GM19193 (cell line): ENCODE results near the gene PRKACA.

Experiments
- POLR2A ChIP-seq: IDR thresholded peaks from 4 replicates; pipeline ENCODE4 v1.6.1; 2011; ENCODE audit not compliant: insufficient read depth, insufficient read length; ENCODE audit errors: extremely low read depth

PRKACA gene

DNA sequence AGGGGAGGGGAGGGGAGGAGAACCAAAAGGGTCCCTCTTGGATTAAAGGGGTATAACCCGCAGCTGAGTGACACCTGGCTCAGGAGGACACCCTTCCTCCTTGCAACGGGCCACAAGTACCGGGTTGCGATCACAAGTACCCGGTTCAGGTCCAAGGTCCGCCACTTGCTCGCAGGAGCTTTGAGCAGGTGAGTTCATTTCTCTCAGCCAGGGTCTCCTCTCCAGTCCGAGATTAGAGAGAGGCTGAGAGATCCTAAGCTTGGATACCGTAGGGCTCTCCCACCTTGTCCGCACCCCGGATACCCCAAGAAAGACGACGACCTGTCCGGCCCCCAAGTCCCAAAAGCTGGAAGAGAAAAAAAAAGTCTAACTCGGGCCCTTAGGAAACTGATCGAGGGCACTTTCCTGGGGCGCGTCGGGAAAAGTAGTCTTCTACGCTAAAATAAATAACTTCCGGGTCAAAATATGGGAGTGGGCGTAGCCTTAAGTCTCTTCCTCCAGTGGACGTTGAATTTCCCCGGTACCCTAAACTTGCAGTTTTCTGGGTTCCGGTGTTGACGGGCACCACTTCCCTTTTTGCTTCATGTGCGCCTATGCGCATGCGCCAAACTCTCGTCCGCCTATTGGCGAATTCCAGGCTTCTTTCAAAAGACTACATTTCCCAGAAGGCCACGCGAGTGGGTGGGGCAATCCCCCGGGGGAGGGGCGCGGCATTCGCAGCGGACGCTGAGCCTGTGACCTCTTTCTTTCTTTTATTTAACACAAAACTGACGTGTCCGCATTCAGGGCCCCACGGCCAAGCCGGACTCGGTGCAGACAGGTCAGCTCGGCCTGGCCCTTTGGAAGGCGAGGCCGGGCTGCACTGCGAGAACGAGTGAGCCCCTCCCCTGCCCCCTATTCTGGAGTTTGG lies 36.4 kb downstream of the PRKACA start:
- peak; percentile 79 for TF ChIP-seq POLR2A

DNA sequence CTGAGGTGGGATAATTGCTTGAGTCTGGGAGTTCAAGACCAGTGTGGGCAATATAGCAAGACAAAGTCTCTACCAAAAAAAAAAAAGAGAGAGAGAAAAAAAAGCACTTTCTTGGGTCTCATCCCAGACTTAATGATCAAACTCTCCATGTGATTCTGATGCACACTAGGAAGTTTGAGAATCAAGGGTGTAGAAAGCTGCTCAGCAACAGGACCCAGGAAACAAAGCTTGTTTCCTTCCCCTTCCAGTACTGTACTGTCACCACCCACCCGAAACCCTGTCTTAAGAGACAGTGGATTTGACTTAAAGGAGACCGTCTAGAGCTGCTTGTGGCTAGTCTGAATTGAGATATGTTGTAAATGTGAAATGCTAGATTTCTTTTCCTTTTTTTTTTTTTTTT lies 39.2 kb downstream of the PRKACA start:
- TF ChIP-seq POLR2A: no peak

DNA sequence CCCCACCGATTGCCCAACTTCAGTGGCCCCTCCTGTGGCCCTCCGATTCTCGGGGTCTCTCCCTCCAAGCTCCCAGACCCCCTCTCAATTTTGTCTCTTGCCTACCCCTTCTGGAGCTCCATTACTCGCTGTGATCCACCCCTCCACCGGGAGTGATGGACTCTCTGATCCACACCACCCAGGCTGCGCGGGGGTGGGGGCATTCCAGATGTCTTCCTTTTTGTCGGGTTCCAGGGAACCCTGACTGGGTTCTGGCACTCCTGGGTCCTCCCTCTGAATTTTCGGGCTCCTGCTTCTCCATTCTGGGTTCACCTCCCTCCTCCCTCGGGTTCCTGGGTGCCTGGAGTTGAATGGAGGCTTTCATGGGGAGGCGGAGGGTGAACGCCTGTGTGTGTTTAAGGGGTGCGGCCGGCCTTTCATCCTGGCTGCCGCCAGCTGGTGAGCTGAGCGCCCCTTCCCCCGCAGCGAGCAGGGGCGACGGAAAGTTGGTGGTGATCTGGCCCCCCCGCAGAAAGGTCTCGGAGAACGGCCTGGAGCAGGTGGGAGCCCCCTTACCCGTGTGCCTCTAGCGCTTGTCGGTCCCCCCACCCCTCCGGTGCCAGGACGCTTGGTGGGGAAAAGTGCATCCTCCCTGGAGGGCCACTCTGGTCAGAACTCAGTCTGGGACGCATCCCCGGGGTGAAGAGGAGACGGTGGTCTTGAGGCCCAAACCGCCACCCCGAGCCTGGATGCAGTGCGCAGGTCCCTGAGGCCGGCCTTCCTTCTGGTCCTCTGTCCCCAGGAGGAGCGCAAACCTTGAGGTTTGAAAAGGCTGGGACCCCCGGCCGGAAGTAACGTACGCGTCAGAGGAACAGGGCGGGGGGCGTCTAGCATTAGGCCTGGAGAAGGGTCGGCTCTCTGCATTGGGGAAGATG lies 43.4 kb downstream of the PRKACA start:
- TF ChIP-seq POLR2A: no peak

DNA sequence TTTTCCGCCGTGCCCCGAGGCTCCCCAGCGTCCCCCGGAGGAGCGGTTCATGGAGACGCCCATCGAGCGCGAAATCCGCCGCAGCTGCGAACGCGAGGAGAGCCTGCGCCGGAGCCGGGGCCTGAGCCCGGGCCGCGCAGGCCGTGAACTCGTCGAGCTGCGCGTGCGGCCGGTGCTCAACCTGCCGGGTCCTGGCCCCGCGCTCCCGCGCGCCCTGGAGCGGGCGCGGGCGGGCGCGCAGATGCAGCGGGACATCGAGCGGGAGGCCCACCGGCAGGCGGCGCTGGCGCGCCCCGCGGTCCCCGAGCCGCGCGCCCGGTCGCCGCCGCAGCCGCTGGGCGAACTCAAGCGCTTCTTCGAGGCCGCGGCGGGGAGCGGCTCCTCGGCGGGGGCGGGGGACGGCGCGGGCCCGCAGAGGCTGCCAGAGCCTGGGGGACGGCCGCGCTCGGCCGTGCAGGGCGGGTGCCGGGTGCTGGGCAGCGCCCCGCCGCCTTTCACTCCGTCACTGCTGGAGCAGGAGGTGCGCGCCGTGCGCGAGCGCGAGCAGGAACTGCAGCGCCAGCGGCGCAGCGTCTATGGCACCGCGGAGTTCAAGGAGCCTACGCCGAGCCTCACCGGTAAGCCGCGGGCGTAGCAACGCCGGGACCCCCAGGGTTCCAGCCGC lies 44.2 kb downstream of the PRKACA start:
- TF ChIP-seq POLR2A: no peak

DNA sequence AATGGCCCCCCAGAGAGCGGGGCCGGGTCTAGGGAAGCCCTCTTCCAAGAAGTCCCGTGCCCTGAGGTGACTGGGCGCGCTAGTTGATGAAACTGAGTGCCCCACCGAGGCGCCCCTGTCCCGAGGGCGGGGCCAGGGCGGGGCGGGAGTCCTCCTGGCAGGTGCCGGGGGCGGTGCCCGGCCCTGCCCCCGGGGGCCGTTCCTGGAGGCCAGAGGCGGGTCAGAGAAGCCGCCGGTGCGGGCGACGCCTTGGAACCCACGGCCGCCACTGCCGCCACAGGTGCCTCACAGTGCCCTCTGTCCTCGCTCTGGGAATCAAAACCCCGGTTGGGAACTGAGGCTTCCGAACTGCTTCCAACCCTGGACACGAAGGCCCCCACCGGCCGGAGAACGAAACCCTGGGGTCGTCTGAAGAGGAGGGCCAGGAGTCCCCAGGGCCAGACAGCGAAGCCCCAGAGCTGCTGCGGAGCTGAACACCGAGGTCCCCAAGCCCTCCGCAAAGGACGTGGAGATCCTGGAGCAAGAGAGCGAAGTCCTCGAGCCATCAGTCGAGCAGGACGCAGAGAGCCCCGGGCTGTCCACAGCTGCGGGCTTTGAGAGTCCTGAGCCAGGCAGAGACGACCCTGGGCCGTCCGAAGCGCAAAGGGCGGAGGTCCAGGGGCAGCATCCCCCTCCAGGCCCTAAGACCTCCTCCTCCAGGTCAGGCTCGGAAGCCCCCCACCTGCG lies 44.9 kb downstream of the PRKACA start, which contains the start of gene MISP3:
Gene MISP3 (plus strand): TSS at position 252 of the 726 bp plus-strand sequence. CDS start 524 bp downstream, outside the sequence.
- no peak for TF ChIP-seq POLR2A

DNA sequence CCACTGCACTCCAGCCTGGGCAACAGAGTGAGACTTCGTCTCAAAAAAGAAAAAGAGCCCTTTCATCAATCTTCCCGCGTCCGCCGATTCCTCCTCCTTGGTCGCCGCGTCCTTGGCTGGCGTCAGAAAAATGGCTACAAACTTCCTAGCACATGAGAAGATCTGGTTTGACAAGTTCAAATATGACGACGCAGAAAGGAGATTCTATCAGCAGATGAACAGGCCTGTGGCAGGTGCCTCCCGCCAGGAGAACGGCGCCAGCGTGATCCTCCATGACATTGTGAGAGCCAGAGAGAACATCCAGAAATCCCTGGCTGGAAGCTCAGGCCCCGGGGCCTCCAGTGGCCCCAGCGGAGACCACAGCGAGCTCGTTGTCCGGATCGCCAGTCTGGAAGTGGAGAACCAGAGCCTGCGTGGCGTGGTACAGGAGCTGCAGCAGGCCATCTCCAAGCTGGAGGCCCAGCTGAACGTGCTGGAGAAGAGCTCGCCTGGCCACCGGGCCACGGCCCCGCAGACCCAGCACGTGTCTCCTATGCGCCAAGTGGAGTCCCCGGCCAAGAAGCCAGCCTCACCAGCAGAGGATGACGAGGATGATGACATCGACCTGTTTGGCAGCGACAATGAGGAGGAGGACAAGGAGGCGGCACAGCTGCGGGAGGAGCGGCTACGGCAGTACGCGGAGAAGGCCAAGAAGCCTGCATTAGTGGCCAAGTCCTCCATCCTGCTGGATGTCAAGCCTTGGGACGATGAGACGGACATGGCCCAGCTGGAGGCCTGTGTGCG lies 47.1 kb downstream of the PRKACA start:
- no peak for TF ChIP-seq POLR2A

DNA sequence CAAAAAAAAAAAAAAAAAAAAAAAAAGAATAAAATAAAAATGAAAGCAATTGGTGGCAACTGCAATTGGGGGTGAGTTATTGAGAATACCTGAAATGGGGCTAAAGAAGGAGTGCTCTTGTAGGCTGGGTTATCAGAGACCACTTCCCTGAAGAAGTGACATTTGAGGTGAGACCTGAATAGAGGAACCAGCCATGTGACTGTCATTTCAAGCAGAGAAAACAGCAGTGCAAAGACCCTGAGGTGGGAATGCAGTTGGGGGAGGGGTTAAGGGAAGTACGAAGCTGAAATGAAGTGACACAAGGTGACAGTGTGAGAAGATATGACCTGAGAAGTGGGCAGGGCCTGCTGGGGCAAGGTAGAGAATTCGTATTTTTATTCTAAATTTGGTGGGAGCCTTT lies 51.4 kb downstream of the PRKACA start:
- TF ChIP-seq POLR2A: no peak

DNA sequence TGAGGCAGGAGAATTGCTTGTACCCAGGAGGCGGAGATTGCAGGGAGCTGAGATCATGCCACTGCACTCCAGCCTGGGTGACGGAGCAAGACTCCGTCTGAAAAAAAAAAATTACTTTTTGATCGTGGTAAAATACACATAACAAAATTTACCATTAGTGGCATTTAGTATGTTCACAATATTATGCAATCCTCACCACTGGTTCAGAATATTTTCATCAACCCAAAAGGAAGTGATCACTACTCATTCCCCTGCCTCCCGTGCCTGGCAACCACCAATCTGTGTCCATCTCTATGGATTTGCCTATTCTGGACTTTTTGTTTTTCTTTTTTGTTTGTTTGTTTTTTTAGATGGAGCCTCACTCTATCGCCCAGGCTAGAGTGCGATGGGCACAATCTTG lies 54.5 kb downstream of the PRKACA start:
- no peak for TF ChIP-seq POLR2A

DNA sequence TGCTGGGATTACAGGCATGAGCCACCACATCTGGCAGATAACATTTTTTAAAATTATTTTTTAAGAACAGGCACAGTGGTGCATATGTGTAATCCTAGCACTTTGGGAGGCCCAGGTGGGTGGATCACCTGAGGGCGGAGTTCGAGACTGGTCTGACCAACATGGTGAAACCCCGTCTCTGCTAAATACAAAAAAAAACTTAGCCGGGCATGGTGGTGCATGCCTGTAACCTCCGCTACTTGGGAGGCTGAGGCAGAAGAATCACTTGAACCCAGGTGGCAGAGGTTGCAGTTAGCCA lies 55.1 kb downstream of the PRKACA start:
- TF ChIP-seq POLR2A: no peak

DNA sequence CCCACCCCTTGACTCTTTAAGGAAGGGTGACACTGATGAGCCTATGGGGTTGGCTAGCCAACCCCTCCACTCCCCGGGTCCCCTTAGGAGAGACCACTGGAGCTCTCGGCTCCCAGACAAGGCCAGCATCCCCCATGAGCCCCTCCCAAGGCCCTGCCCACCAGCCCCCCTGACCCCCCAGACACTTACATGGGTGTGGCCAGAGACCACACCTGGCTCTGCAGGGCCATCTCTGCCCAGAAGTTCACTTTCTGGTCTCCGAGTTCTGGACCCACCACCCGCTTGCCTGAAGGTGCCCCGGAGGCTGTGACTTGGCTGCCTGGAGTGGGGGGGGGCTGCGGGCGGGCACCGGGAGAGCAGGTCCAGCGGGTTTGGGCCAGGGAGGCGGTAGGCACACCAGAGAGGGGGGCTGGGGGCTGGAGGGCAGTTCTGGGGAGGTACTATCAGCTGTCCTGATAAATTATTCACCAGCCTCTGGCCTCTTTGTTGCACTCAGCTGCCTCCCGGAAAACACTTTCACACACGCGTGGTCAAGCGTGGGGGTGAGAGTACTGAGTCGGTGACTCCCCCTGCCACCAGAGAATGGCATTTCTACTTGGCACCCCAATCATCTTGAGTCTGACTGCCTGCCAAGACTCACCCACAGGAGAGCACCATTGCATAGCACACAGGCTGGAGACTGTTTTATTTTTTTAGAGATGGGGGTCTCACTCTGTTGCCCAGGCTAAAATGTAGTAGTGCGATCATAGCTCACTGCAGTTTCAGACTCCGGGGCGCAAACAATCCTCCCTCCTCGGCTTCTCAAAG lies 55.6 kb downstream of the PRKACA start, which contains the start of gene PALM3:
Gene PALM3 (minus strand): TSS at position 326 of the 807 bp plus-strand sequence. CDS start 96 bp downstream, at position 230.
- TF ChIP-seq POLR2A: no peak

DNA sequence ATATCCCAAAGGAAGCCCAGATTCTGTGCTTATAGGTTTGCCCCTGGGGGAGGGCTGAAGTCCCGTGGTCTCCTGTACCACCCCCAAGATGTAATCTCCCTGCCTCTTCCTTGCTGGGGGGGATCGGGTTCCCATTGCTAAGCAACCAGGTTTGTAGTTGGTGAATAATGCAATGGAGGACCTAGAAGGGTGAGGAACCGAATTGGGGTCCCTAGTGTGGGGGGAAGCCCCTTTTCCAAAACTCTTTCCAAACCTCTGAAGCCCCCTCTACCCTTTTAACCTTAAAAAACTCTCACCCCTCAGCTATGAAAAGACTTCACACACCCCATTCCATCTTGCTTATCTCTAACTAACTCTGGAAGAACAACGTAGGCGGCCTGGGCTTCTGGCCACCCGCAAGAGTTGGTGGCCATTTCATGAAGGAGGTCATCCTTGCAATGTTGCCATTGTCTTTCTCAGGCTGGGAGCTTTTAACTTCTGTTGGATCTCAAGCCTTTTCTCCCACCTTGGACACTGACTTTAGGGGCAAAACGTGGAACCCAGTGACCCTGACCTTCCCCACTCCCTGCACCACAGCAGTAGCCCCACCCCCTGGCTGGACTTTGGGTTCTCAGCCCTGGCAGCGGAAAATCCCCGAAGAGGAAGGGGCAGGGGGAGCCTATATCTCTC lies 56.3 kb downstream of the PRKACA start:
- no peak for TF ChIP-seq POLR2A

DNA sequence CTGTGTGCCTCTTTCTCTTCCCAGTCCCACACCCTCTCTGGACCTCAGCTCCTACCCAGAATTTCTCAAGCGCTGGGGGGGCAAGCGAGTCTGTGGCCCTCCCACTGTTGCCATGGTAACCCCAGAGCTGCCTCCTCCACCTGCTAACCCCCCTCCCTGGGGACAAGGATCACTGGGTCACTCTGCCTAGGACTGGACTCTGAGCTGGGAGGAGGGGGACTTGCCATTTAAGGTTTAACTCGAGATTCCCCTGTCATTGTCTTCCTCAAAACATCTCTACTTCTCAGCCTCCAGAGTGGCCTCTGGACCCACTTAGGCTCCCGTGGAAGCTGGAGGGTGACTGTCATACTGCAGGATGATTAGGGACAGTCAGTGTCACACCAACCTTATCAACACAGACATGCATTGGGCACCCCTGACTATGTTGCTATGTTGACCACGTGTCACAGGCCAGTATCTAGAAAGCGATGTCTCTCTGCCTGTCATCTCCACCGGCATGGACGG lies 57.9 kb downstream of the PRKACA start:
- no peak for TF ChIP-seq POLR2A
